Right atrium auricular region (tissue), 2 donors: Measurements from ENCODE around the gene RNPEPL1. TPM values are rescaled to one million over a fixed set of nuclear protein-coding genes. Genes with fewer than 3 reads are reported as not detected.

Source experiments
- DNase-seq: peaks from one replicate; pipeline ENCODE4 v3.0.0-alpha.2; 2019; ENCODE audit warnings: low spot score
- H3K27ac ChIP-seq, 2 donors: fragments of 200-600 bp; sonication (generic); 1 replicate in 1 of 2; 2 replicates in 1 of 2; pipeline ENCODE4 v1.5.1; 2016 to 2019
- H3K27me3 ChIP-seq, 2 donors: fragments of 200-600 bp; sonication (generic); one replicate each; pipeline versions ENCODE4 v1.5.1 to v1.6.0; 2017 to 2019
- H3K36me3 ChIP-seq: fragments of 200-600 bp; sonication (generic); one replicate; pipeline ENCODE4 v1.5.1; 2016
- H3K4me1 ChIP-seq, 2 donors: fragments of 200-600 bp; sonication (generic); one replicate each; pipeline versions ENCODE4 v1.5.1 to v1.6.0; 2017 to 2019
- H3K4me3 ChIP-seq, 2 donors: fragments of 200-600 bp; sonication (generic); 1 replicate in 1 of 2; 2 replicates in 1 of 2; pipeline ENCODE4 v1.5.1; 2017 to 2019; ENCODE audit warnings: mild to moderate bottlenecking in 1 of 2, moderate library complexity in 1 of 2
- H3K9me3 ChIP-seq, 2 donors: fragments of 200-600 bp; sonication (generic); one replicate each; pipeline ENCODE4 v1.5.1; 2019
- total RNA-seq, 2 donors: library from RNA; depleted of rRNA; stranded (reverse); fragments of >200 nt; gene quantifications; one replicate each; pipeline ENCODE4 v1.1.0, GENCODE V29; 2016
- TF ChIP-seq, protein P1 (sequence below), 2 donors: fragments of 200-600 bp; sonication (generic); IDR thresholded peaks; one replicate each; pipeline ENCODE4 v1.5.1; 2019; ENCODE audit warnings: antibody characterized with exemption in 2 of 2

RNPEPL1 gene
- total RNA-seq, 2 donors from 2014 or later = 62.0 to 76.3 TPM

DNA sequence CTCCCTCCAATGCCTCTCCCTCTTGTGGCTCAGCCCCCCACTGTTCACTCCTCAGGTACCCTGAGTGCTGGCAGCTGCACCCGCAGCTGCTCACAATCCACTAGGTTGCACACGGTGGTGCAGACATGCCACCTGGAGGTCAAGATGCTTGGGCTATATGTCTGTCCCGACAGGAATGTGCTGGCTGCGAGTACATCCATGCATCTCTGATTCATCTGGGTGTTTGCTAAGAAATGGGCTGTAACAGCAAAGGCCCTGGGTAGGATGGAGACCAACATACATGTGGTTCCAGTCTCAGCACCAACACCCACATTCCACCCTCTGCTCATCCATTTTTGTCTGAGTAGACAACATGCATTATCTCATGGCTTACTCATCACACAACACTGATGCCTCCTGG, 41.8 kb upstream of the RNPEPL1 start:
- DNase-seq = no peak
- Histone ChIP-seq H3K27ac (no peak overlapping the region), H3K9me3 (peaks cover 0 to 11% of the 10 kb centered on the region in 2 donors), H3K36me3 (peaks cover 9% of the 10 kb centered on the region), H3K4me1 (no peaks in the 10 kb centered on the region), H3K27me3 (no peaks in the 10 kb centered on the region), H3K4me3 (no peak overlapping the region)
- TF ChIP-seq, protein P1, sequence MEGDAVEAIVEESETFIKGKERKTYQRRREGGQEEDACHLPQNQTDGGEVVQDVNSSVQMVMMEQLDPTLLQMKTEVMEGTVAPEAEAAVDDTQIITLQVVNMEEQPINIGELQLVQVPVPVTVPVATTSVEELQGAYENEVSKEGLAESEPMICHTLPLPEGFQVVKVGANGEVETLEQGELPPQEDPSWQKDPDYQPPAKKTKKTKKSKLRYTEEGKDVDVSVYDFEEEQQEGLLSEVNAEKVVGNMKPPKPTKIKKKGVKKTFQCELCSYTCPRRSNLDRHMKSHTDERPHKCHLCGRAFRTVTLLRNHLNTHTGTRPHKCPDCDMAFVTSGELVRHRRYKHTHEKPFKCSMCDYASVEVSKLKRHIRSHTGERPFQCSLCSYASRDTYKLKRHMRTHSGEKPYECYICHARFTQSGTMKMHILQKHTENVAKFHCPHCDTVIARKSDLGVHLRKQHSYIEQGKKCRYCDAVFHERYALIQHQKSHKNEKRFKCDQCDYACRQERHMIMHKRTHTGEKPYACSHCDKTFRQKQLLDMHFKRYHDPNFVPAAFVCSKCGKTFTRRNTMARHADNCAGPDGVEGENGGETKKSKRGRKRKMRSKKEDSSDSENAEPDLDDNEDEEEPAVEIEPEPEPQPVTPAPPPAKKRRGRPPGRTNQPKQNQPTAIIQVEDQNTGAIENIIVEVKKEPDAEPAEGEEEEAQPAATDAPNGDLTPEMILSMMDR (IDR thresholded peaks at IDR 0.05) = no peak

DNA sequence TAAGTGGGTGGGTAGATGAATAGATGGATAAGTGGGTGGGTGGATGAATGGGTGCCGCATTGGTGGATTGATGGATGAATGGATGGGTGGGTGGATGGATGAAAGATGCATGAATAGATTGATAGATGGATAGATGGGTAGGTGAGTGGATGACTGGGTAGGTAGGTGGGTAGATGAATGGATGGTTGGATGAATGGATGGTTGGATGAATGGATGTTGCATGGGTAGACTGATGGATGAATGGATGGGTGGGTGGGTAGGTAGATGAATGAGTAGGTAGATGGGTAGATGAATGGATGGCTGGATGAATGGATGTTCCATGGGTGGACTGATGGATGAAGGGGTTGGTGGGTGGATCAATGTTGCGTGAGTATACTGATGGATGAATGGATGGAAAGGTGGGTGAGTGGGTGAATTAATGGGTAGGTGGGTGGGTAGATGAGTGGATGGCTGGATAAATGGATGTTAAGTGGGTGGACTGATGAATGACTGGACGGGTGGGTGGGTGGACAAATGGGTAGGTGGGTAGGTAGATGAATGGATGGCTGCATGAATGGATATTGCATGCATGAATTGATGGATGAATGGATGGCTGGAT, 41.0 kb upstream of the RNPEPL1 start:
- Histone ChIP-seq H3K27me3 (no peaks in the 10 kb centered on the region), H3K27ac (no peak overlapping the region), H3K4me3 (no peak overlapping the region), H3K4me1 (no peaks in the 10 kb centered on the region), H3K9me3 (peaks cover 0 to 19% of the 10 kb centered on the region in 2 donors), H3K36me3 (peaks cover 9% of the 10 kb centered on the region)
- TF ChIP-seq, protein P1 (IDR thresholded peaks at IDR 0.05) = no peak
- DNase-seq = no peak

DNA sequence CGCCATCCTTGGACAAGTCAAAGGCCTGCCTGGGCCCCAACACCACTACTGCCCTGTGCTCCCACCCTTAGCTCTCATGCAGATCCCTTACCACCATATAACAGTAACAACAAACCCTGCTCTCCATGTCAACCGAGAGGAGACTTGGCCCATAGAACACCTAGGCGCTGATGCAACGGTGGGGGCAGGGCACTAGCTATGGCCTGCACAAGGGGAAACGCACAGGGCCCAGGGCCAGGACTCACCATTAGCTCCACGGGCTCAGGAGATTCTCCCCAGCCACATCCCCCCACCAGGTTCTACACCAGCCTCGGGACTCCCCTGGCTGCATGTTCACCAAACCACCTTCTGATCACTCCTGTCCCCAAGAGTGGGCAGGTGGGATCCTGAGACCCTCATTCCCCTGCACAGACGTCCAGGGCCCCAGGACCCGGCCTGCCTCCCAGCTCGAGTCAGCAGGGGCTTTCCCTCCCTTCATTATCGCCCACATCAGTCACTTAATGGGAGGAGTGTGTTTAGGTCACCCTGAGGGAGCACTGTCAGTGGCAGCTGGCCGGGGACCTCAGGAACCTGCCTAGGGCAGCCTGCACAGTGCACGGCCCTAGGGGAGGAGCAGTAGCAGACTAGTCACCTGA, 39.8 kb upstream of the RNPEPL1 start:
- no peaks in the 10 kb centered on the region for H3K27me3 ChIP-seq
- DNase-seq = no peak
- H3K36me3 ChIP-seq = peaks cover 5% of the 10 kb centered on the region
- no peaks in the 10 kb centered on the region for H3K4me1 ChIP-seq
- peaks cover 0 to 24% of the 10 kb centered on the region in 2 donors for H3K9me3 ChIP-seq
- H3K27ac ChIP-seq = no peak overlapping the region
- H3K4me3 ChIP-seq = no peak overlapping the region
- TF ChIP-seq, protein P1 (IDR thresholded peaks at IDR 0.05) = no peak

DNA sequence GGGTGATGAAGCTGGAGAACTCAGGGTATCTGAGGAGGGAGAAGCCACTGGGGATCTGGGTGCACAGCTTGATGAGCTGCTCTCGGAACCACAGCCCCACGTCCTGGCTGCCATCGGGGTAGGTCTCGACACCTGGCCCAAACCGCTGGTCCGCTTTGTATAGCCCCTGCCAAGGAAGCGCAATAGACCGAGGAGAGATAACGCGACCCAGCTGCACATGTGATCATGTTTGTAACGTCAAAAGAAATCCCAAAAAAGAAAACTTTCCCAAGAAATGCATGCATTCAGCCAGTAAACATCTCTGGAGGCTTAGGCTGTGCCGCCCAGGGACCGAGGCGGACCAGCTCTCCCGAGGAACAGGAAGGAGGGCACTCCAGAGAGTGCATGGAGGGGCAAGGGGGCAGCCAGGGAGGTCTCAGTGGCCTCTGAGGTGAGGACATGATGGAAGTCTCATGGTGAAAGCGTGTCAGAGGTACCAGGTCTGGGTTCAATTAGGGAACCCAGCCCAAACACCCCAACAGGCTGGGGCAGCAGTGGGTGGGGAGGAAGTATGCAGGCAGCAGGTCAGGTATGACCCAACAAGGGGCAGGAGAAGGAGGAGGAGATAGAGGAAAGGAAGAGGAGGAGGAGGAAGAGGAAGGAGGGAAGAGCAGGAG, 38.8 kb upstream of the RNPEPL1 start:
- Histone ChIP-seq H3K9me3 (peaks cover 0 to 24% of the 10 kb centered on the region in 2 donors), H3K4me1 (no peaks in the 10 kb centered on the region), H3K27ac (no peak overlapping the region), H3K4me3 (no peak overlapping the region), H3K27me3 (no peaks in the 10 kb centered on the region), H3K36me3 (no peaks in the 10 kb centered on the region)
- TF ChIP-seq, protein P1 (IDR thresholded peaks at IDR 0.05) = no peak
- DNase-seq = no peak

DNA sequence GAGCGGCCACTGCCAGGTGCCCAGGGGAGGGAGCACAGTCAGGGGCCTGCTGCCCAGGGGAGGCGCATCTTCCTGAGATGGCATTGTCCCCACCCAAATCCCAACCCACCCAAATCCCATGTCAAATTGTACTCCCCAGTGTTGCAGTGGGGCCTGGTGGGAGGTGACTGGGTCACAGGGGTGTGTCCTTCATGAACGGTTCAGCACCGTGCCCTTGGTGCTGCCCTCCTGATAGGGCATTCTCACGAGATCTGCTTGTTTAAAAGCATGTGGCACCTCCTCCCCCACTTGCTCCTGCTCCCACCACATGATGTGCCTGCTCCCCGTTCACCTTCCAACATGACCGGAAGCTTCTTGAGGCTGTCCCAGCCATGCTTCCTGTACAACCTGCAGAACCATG, 38.1 kb upstream of the RNPEPL1 start:
- no peaks in the 10 kb centered on the region for H3K36me3 ChIP-seq

More for the DNA sequence above, 38.1 kb upstream of the RNPEPL1 start:
- Histone ChIP-seq H3K27ac (no peak overlapping the region), H3K4me3 (no peak overlapping the region), H3K4me1 (no peaks in the 10 kb centered on the region), H3K9me3 (peaks cover 0 to 24% of the 10 kb centered on the region in 2 donors), H3K27me3 (no peaks in the 10 kb centered on the region)
- TF ChIP-seq, protein P1 (IDR thresholded peaks at IDR 0.05) = no peak
- no peak for DNase-seq
